Measurements from ENCODE around the gene ATP1A3.
"Not testable (repeated sequence)": the region's sequence is repeated elsewhere in the genome, so short reads cannot be mapped to it uniquely, and the experiment has no call there.

Gene ATP1A3

DNA sequence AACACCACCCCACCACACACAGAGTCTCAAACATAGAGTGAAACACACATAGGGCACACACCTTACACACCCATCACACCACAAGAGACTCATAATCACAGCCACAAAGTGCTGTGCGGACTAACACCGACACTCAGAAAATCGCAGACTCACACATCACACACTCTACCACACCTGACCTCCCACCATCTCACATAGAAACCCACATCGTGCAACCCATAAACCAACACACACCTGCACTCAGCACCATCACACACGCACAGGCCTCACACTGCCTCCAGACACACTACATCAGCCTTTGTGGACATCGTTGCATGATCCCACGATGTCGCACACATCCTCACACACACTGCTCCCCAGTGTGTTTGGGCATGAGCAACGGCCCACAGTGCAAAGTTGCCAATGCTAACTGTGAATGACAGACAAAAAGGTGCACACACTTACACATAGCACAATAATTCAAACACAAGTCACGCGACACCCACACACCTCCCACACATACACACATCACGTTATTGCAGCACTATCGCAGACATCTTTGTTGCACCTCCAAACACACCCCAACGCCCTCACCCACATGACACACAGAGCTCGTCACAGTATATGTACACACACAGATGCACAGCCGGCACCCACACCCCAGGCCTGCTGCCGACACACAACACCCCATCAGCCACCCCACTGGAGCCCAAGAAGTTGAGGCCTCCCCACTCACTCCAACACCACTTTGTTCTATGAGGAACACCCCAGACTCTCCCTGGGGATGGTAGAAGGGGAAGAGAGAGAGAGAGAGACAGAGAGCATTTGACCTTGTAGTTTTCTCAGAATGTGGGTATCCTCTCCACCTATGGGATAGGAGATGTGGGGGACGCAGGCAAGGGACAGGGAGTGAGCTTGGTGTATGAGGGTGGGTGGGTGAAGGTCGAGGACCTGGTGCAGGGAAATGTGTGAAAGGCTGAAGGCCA is 1.2 kb upstream of the ATP1A3 start:
- Histone ChIP-seq H3K9me3 (ENCODE audit: control insufficient read depth, insufficient read depth, low read depth, low read length) (no peaks in the 10 kb centered on the region), H3K4me1 (ENCODE audit: control insufficient read depth, insufficient read depth, low read length) (peaks cover 20% of the 10 kb centered on the region), H3K9ac (ENCODE audit: low read length) (no peak overlapping the region), H3K36me3 (ENCODE audit: control insufficient read depth, insufficient read depth, low read length) (no peaks in the 10 kb centered on the region), H3K4me3 (ENCODE audit: low read depth, low read length) (no peak overlapping the region), H3K27ac (ENCODE audit: low read depth, low read length) (no peak overlapping the region), H3K27me3 (ENCODE audit: control insufficient read depth, insufficient read depth, low read length) (peaks cover 89% of the 10 kb centered on the region)

DNA sequence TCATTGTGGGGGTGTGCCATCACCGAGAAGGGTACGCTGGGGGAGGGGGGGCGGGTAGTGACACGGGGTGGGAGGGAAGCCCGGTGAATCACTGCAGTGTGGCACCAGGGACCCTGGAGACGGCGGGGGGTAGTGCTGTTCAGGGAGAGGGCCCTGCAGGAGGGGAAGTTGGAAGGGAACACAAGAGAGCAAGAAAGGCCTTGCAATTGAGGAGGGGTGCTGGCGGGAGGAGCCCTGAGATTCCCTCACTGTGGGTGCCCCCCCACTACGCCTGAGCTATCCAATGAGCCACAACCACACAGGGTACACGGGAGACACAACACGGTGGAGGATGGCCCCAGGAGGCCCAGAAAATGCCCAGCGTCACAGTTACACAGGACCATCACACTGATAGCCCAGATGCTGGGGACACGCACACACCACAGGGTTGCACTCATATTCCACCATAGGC is 516 bp upstream of the ATP1A3 start:
- peak overlapping the region; percentile 64; the same call in 1 of the 2 replicates for H3K4me3 ChIP-seq (ENCODE audit: low read depth, low read length)
- H3K9ac ChIP-seq (ENCODE audit: low read length): no peak overlapping the region
- peaks cover 88% of the 10 kb centered on the region for H3K27me3 ChIP-seq (ENCODE audit: control insufficient read depth, insufficient read depth, low read length)
- no peaks in the 10 kb centered on the region for H3K9me3 ChIP-seq (ENCODE audit: control insufficient read depth, insufficient read depth, low read depth, low read length)
- H3K36me3 ChIP-seq (ENCODE audit: control insufficient read depth, insufficient read depth, low read length): no peaks in the 10 kb centered on the region
- H3K4me1 ChIP-seq (ENCODE audit: control insufficient read depth, insufficient read depth, low read length): peaks cover 18% of the 10 kb centered on the region
- H3K27ac ChIP-seq (ENCODE audit: low read depth, low read length): no peak overlapping the region

DNA sequence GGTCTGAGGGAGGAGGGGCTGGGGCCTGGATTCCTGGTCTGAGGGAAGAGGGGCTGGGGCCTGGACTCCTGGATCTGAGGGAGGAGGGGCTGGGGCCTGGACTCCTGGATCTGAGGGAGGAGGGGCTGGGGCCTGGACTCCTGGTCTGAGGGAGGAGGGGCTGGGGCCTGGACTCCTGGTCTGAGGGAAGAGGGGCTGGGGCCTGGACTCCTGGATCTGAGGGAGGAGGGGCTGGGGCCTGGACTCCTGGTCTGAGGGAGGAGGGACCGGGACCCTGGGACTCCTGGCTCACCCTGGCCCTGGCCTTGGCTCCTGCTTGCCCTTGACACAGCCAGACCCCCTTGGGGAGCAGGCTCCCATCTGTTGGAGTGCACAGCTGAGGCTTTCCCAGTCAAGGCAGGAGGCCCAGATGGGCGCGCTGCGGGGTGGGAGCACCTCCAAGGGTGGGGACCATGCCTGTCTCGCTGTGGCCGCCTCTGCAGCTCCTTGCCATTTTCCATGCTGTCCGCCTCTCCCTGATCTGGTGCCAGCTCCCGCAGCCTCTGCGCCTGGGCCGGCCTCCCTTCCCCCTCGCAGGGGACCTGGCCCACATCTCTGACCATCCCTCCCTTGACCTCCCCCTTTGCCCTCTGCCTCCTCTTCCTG is 2.0 kb downstream of the ATP1A3 start:
- not testable (repeated sequence) for H3K27ac ChIP-seq (ENCODE audit: low read depth, low read length); H3K4me3 ChIP-seq (ENCODE audit: low read depth, low read length); H3K36me3 ChIP-seq (ENCODE audit: control insufficient read depth, insufficient read depth, low read length); H3K4me1 ChIP-seq (ENCODE audit: control insufficient read depth, insufficient read depth, low read length); H3K9me3 ChIP-seq (ENCODE audit: control insufficient read depth, insufficient read depth, low read depth, low read length); H3K9ac ChIP-seq (ENCODE audit: low read length)
- peaks cover 67% of the 10 kb centered on the region for H3K27me3 ChIP-seq (ENCODE audit: control insufficient read depth, insufficient read depth, low read length)

DNA sequence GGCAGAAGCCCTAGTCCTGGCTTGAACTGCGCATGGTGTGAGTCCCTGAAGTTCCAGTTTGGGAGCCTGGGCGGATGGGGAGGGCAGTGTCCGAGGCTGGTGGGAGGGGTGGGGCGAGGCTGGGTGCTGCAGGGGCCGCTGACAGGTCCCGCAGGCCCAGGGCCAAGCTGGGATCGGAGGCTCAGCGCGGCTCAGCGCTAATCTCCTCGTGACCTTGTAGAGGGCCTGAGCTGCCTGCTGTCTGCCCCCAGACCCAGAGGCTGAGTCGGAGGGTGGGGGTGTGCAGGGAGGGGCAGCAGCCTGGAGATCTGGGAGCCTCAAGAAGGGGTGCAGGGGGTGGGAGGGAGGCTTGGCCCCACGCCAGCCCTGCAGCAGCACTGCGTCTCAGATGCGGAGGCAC is 3.0 kb downstream of the ATP1A3 start:
- H3K9ac ChIP-seq (ENCODE audit: low read length): no peak overlapping the region
- H3K27ac ChIP-seq (ENCODE audit: low read depth, low read length): no peak overlapping the region
- peaks cover 57% of the 10 kb centered on the region for H3K27me3 ChIP-seq (ENCODE audit: control insufficient read depth, insufficient read depth, low read length)
- peaks cover 6% of the 10 kb centered on the region; the same call in 1 of the 2 replicates for H3K4me1 ChIP-seq (ENCODE audit: control insufficient read depth, insufficient read depth, low read length)
- H3K9me3 ChIP-seq (ENCODE audit: control insufficient read depth, insufficient read depth, low read depth, low read length): no peaks in the 10 kb centered on the region
- peaks cover 3% of the 10 kb centered on the region; the same call in 1 of the 2 replicates for H3K36me3 ChIP-seq (ENCODE audit: control insufficient read depth, insufficient read depth, low read length)
- no peak overlapping the region for H3K4me3 ChIP-seq (ENCODE audit: low read depth, low read length)

DNA sequence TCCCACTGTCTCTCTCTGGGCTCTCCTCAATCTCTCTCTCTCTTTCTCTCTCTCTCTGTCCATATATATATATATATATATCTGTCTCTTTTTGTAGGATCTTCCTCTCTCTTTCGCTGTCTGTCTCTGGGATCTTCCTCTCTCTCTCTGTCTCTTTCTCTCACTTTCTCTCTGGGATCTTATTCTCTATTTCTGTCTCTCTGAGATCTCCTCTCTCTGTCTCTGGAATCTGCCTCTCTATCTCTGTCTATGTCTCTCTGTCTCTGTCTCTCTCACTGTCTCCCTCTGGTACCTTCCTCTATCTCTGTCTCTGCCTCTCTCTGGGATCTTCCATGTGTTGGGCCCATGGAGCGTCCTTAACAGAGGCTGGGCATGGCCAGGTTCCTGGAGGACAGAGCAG is 3.4 kb downstream of the ATP1A3 start:
- Histone ChIP-seq H3K9me3 (ENCODE audit: control insufficient read depth, insufficient read depth, low read depth, low read length) (no peaks in the 10 kb centered on the region), H3K27ac (ENCODE audit: low read depth, low read length) (no peak overlapping the region), H3K36me3 (ENCODE audit: control insufficient read depth, insufficient read depth, low read length) (peaks cover 3% of the 10 kb centered on the region; the same call in 1 of the 2 replicates), H3K4me3 (ENCODE audit: low read depth, low read length) (no peak overlapping the region), H3K27me3 (ENCODE audit: control insufficient read depth, insufficient read depth, low read length) (peaks cover 53% of the 10 kb centered on the region), H3K9ac (ENCODE audit: low read length) (no peak overlapping the region), H3K4me1 (ENCODE audit: control insufficient read depth, insufficient read depth, low read length) (peaks cover 6% of the 10 kb centered on the region; the same call in 1 of the 2 replicates)

DNA sequence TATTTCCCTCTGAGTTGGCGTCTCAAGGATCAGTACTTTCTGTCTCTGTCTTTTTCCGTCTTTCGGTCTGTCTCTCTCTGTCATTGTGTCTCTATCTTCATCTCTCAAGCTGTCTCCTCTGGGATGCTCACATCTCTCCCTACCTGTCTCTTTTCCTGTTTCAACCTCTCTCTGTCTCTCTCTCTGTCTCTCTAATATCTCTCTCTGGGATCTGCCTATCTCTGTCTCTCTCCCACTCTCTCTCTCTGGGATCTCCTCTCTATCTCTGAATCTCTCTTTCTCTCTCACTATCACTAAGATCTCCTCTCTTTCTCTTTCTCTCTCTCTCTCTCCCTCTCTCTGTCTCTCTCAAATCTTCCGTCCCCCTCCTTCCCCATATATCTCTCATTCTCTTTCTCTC is 4.0 kb downstream of the ATP1A3 start:
- H3K4me3 ChIP-seq (ENCODE audit: low read depth, low read length): no peak overlapping the region
- peaks cover 47% of the 10 kb centered on the region for H3K27me3 ChIP-seq (ENCODE audit: control insufficient read depth, insufficient read depth, low read length)
- H3K4me1 ChIP-seq (ENCODE audit: control insufficient read depth, insufficient read depth, low read length): peaks cover 6% of the 10 kb centered on the region; the same call in 1 of the 2 replicates
- no peaks in the 10 kb centered on the region for H3K9me3 ChIP-seq (ENCODE audit: control insufficient read depth, insufficient read depth, low read depth, low read length)
- no peak overlapping the region for H3K27ac ChIP-seq (ENCODE audit: low read depth, low read length)
- no peak overlapping the region for H3K9ac ChIP-seq (ENCODE audit: low read length)
- peaks cover 3% of the 10 kb centered on the region; the same call in 1 of the 2 replicates for H3K36me3 ChIP-seq (ENCODE audit: control insufficient read depth, insufficient read depth, low read length)

DNA sequence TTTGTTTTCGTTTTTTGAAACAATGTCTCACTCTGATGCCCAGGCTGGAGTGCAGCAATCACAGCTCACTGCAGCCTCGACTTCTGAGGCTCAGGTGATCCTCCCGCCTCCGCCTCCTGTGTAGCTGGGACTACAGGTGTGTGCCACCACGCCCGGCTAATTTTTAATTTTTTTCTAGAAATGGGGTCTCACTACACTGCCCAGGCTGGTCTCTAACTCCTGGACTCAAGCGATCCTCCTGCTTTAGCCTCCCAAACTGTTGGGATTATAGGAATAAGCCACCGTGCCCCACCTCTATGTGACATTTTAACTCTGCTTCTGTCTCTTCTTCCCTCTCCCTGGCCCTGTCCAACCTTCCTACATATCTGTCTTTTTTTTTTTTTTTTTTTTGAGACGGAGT is 5.1 kb downstream of the ATP1A3 start:
- Histone ChIP-seq H3K27me3 (ENCODE audit: control insufficient read depth, insufficient read depth, low read length) (peaks cover 36% of the 10 kb centered on the region), H3K4me1 (ENCODE audit: control insufficient read depth, insufficient read depth, low read length) (peaks cover 6% of the 10 kb centered on the region; the same call in 1 of the 2 replicates), H3K36me3 (ENCODE audit: control insufficient read depth, insufficient read depth, low read length) (peaks cover 3% of the 10 kb centered on the region; the same call in 1 of the 2 replicates), H3K27ac (ENCODE audit: low read depth, low read length) (no peak overlapping the region), H3K4me3 (ENCODE audit: low read depth, low read length) (no peak overlapping the region), H3K9ac (ENCODE audit: low read length) (no peak overlapping the region), H3K9me3 (ENCODE audit: control insufficient read depth, insufficient read depth, low read depth, low read length) (no peaks in the 10 kb centered on the region)

DNA sequence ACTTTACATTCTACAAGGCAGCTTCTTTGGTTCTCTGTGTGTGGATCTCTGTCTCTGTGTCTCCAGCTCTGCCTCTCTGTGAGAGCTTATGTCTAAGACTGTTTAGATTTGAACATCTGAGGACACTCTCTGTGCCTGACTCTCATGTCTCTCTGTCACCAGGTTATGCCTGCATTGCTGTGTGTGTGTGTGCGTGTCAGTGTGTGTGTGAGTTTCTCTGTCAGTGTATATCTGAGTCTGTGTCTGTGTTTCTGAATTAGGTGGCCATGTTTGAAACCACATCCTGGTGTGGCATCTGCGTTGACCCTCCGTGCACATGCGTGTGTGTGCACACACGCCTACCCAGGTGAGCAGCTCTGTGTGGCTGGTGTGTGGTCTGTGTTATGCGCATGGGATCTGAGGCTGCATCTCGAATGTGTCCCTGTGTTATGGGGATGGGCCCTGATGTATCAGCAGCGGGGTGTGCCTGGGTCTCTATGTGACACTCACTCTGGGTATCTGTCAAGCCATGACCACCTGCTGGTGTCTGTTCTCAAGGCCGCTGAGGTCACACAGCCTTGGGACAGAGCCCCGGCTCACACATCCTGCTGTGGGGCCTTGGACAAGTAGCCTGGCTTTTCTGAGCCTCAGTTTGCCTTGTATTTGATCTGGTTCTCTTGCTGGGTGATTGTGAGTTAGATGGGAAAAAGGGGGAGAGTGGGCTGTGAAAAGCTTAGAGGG is 6.7 kb downstream of the ATP1A3 start:
- no peaks in the 10 kb centered on the region for H3K4me1 ChIP-seq (ENCODE audit: control insufficient read depth, insufficient read depth, low read length)
- peaks cover 22% of the 10 kb centered on the region for H3K27me3 ChIP-seq (ENCODE audit: control insufficient read depth, insufficient read depth, low read length)
- no peak overlapping the region for H3K27ac ChIP-seq (ENCODE audit: low read depth, low read length)
- H3K4me3 ChIP-seq (ENCODE audit: low read depth, low read length): no peak overlapping the region
- no peaks in the 10 kb centered on the region for H3K9me3 ChIP-seq (ENCODE audit: control insufficient read depth, insufficient read depth, low read depth, low read length)
- no peak overlapping the region for H3K9ac ChIP-seq (ENCODE audit: low read length)
- H3K36me3 ChIP-seq (ENCODE audit: control insufficient read depth, insufficient read depth, low read length): peaks cover 3% of the 10 kb centered on the region; the same call in 1 of the 2 replicates

DNA sequence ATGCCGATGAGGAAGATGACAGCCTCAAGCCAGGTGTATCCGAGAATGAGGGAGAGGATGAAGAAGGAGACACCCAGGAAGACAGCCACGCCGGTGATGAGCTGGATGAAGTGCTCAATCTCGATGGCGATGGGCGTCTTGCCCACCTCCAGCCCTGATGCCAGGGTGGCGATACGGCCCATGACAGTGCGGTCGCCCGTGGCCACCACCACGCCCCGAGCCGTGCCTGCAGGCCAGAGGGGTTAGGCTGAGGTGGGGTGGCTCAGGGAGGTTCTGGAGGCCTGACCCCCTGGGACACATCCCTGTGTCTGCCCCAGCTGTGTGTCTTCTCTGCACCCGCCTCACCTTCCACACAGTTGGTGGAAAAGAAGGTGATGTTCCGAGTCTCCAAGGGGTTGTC is 9.1 kb downstream of the ATP1A3 start:
- H3K4me1 ChIP-seq (ENCODE audit: control insufficient read depth, insufficient read depth, low read length): no peaks in the 10 kb centered on the region
- peaks cover 7% of the 10 kb centered on the region; the same call in 1 of the 2 replicates for H3K36me3 ChIP-seq (ENCODE audit: control insufficient read depth, insufficient read depth, low read length)
- no peaks in the 10 kb centered on the region for H3K9me3 ChIP-seq (ENCODE audit: control insufficient read depth, insufficient read depth, low read depth, low read length)
- H3K27ac ChIP-seq (ENCODE audit: low read depth, low read length): no peak overlapping the region
- peaks cover 6% of the 10 kb centered on the region; the same call in 1 of the 2 replicates for H3K27me3 ChIP-seq (ENCODE audit: control insufficient read depth, insufficient read depth, low read length)
- H3K9ac ChIP-seq (ENCODE audit: low read length): no peak overlapping the region
- H3K4me3 ChIP-seq (ENCODE audit: low read depth, low read length): no peak overlapping the region

DNA sequence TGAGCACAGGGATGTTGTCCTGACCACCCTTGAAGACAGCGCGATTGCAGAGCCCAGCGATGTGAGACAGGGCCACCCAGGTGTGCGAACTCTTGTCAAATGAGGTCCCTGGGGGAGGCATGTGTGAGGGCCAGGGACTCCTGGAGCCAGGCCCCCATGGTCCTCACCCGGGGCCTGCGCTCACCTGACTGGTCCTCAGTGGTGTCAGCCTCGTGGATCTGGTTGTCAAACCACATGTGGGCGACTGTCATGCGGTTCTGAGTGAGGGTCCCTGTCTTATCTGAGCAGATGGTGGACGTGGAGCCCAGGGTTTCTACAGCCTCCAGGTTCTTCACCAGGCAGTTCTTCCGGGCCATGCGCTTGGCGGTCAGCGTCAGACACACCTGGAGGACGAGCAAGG is 12.3 kb downstream of the ATP1A3 start:
- Histone ChIP-seq H3K4me1 (ENCODE audit: control insufficient read depth, insufficient read depth, low read length) (no peaks in the 10 kb centered on the region), H3K36me3 (ENCODE audit: control insufficient read depth, insufficient read depth, low read length) (peaks cover 4% of the 10 kb centered on the region; the same call in 1 of the 2 replicates), H3K27ac (ENCODE audit: low read depth, low read length) (no peak overlapping the region), H3K27me3 (ENCODE audit: control insufficient read depth, insufficient read depth, low read length) (no peaks in the 10 kb centered on the region), H3K9me3 (ENCODE audit: control insufficient read depth, insufficient read depth, low read depth, low read length) (no peaks in the 10 kb centered on the region), H3K9ac (ENCODE audit: low read length) (no peak overlapping the region), H3K4me3 (ENCODE audit: low read depth, low read length) (no peak overlapping the region)
